Measurements from ENCODE around the gene FOXP1.

The FOXP1 gene

DNA sequence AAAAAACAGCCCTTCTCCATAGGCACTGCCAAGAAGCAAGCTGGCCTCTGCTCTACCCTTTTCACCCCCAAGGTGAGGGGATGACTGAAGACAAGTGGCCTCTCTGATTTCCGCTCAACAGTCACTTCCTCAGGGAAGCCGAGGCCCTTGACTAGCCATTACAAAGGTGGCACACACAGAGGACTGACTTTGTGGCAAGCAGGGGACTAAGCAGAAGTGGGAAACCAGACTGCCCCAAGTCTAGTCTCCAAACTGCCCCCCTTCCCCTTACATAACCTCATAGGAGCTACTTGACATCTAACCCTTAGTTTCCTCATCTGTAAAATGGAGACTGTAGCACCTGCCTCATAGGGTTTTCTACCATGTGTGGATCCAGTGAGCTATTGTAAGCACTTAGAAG is 118.9 kb downstream of the FOXP1 start:
- no peaks in the 10 kb centered on the region for H3K79me2 ChIP-seq (ENCODE audit: insufficient read depth, low read length)
- H3K4me3 ChIP-seq (ENCODE audit: insufficient read depth, low read length, poor library complexity, severe bottlenecking) = no peak overlapping the region
- H4K20me1 ChIP-seq (ENCODE audit: low read depth, low read length) = no peaks in the 10 kb centered on the region
- H2AFZ ChIP-seq (ENCODE audit: low read depth, low read length, severe bottlenecking) = no peak overlapping the region
- H3K4me2 ChIP-seq (ENCODE audit: low read depth, low read length, poor library complexity, severe bottlenecking) = no peak overlapping the region
- H3K9me2 ChIP-seq (replicated peaks; ENCODE audit: insufficient read depth, low read length) = no peaks in the 10 kb centered on the region
- no peak overlapping the region for H3K9ac ChIP-seq (ENCODE audit: low read length)
- no peaks in the 10 kb centered on the region for H3K27me3 ChIP-seq (ENCODE audit: low read length)
- no peak for TF ChIP-seq EZH2phosphoT487 (conservative IDR thresholded peaks at IDR 0.05; ENCODE audit: low read length)
- TF ChIP-seq, protein P1, sequence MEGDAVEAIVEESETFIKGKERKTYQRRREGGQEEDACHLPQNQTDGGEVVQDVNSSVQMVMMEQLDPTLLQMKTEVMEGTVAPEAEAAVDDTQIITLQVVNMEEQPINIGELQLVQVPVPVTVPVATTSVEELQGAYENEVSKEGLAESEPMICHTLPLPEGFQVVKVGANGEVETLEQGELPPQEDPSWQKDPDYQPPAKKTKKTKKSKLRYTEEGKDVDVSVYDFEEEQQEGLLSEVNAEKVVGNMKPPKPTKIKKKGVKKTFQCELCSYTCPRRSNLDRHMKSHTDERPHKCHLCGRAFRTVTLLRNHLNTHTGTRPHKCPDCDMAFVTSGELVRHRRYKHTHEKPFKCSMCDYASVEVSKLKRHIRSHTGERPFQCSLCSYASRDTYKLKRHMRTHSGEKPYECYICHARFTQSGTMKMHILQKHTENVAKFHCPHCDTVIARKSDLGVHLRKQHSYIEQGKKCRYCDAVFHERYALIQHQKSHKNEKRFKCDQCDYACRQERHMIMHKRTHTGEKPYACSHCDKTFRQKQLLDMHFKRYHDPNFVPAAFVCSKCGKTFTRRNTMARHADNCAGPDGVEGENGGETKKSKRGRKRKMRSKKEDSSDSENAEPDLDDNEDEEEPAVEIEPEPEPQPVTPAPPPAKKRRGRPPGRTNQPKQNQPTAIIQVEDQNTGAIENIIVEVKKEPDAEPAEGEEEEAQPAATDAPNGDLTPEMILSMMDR (IDR thresholded peaks at IDR 0.05; ENCODE audit: insufficient read depth, low read length, poor library complexity, severe bottlenecking) = no peak
- H3K36me3 ChIP-seq (ENCODE audit: low read length) = no peaks in the 10 kb centered on the region
- H3F3A ChIP-seq (ENCODE audit: insufficient read depth) = no peaks in the 10 kb centered on the region
- H3K27ac ChIP-seq (ENCODE audit: low read depth, low read length) = no peak overlapping the region
- H3K9me3 ChIP-seq (ENCODE audit: insufficient read depth, low read length) = no peaks in the 10 kb centered on the region

DNA sequence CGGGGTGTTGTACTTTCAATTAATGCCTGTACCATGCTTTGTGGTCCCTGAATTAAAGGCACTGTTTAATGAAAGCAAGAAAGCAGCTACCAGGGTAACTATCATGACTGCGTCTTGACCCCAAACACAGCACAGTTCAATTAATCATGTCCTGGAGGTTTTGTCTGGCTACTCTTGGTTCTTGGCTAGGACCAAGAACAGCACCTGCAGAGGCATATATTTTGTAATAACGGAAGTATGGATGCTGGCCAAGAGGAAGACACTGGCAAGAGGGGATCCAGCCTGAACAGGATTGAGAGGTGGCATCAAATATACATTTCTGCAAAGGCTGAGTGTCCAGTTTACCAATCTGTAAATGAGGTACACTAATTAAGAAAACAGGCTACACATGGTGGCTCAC is 119.9 kb downstream of the FOXP1 start:
- no peaks in the 10 kb centered on the region for H3K79me2 ChIP-seq (ENCODE audit: insufficient read depth, low read length)
- H3K9me3 ChIP-seq (ENCODE audit: insufficient read depth, low read length) = no peaks in the 10 kb centered on the region
- no peak overlapping the region for H3K27ac ChIP-seq (ENCODE audit: low read depth, low read length)
- no peaks in the 10 kb centered on the region for H4K20me1 ChIP-seq (ENCODE audit: low read depth, low read length)
- no peaks in the 10 kb centered on the region for H3F3A ChIP-seq (ENCODE audit: insufficient read depth)
- no peaks in the 10 kb centered on the region for H3K27me3 ChIP-seq (ENCODE audit: low read length)
- no peaks in the 10 kb centered on the region for H3K9me2 ChIP-seq (replicated peaks; ENCODE audit: insufficient read depth, low read length)
- no peaks in the 10 kb centered on the region for H3K36me3 ChIP-seq (ENCODE audit: low read length)
- no peak overlapping the region for H2AFZ ChIP-seq (ENCODE audit: low read depth, low read length, severe bottlenecking)
- TF ChIP-seq, protein P1 (IDR thresholded peaks at IDR 0.05; ENCODE audit: insufficient read depth, low read length, poor library complexity, severe bottlenecking) = no peak
- no peak for TF ChIP-seq EZH2phosphoT487 (conservative IDR thresholded peaks at IDR 0.05; ENCODE audit: low read length)
- H3K4me3 ChIP-seq (ENCODE audit: insufficient read depth, low read length, poor library complexity, severe bottlenecking) = no peak overlapping the region
- H3K9ac ChIP-seq (ENCODE audit: low read length) = no peak overlapping the region
- H3K4me2 ChIP-seq (ENCODE audit: low read depth, low read length, poor library complexity, severe bottlenecking) = no peak overlapping the region

GRCh38 chr3:71462586-71462985 is 120.9 kb downstream of the FOXP1 start:
- Histone ChIP-seq H3F3A (ENCODE audit: insufficient read depth) (no peaks in the 10 kb centered on the region), H3K9me3 (ENCODE audit: insufficient read depth, low read length) (no peaks in the 10 kb centered on the region), H2AFZ (ENCODE audit: low read depth, low read length, severe bottlenecking) (no peak overlapping the region), H3K27ac (ENCODE audit: low read depth, low read length) (no peak overlapping the region), H3K4me2 (ENCODE audit: low read depth, low read length, poor library complexity, severe bottlenecking) (no peak overlapping the region), H3K36me3 (ENCODE audit: low read length) (no peaks in the 10 kb centered on the region), H4K20me1 (ENCODE audit: low read depth, low read length) (no peaks in the 10 kb centered on the region), H3K79me2 (ENCODE audit: insufficient read depth, low read length) (no peaks in the 10 kb centered on the region), H3K27me3 (ENCODE audit: low read length) (no peaks in the 10 kb centered on the region), H3K9me2 (replicated peaks; ENCODE audit: insufficient read depth, low read length) (no peaks in the 10 kb centered on the region), H3K9ac (ENCODE audit: low read length) (no peak overlapping the region), H3K4me3 (ENCODE audit: insufficient read depth, low read length, poor library complexity, severe bottlenecking) (no peak overlapping the region)
- TF ChIP-seq, protein P1 (IDR thresholded peaks at IDR 0.05; ENCODE audit: insufficient read depth, low read length, poor library complexity, severe bottlenecking) = no peak
- TF ChIP-seq EZH2phosphoT487 (conservative IDR thresholded peaks at IDR 0.05; ENCODE audit: low read length) = no peak

All from SU-DHL-6 (cell line).